Trophoblast cell (in vitro differentiated cells and primary cell): Measurements from ENCODE around the gene SMARCD1.

Experiments used
- DNase-seq, 2 donors: peaks; one replicate each; pipeline ENCODE4 v3.0.0-alpha.2; 2016
- H2AFZ ChIP-seq: 2 replicates; pipeline ENCODE4 v1.6.1; 2013; ENCODE audit warnings: low read length, moderate library complexity, mild to moderate bottlenecking; ENCODE audit not compliant: insufficient read depth, poor library complexity
- H2AK5ac ChIP-seq: 2 replicates; pipeline ENCODE4 v1.6.1; 2013; ENCODE audit warnings: mild to moderate bottlenecking, low read length
- H2BK120ac ChIP-seq: 2 replicates; pipeline ENCODE4 v1.6.1; 2013; ENCODE audit warnings: low read length, mild to moderate bottlenecking, moderate library complexity; ENCODE audit not compliant: insufficient read depth, poor library complexity
- H2BK12ac ChIP-seq: 2 replicates; pipeline ENCODE4 v1.6.1; 2013; ENCODE audit warnings: mild to moderate bottlenecking, low read length, moderate library complexity
- H2BK5ac ChIP-seq: 2 replicates; pipeline ENCODE4 v1.6.1; 2013; ENCODE audit warnings: low read length, low read depth, moderate library complexity, mild to moderate bottlenecking; ENCODE audit not compliant: poor library complexity
- H3K14ac ChIP-seq: 2 replicates; pipeline ENCODE4 v1.6.1; 2013; ENCODE audit warnings: mild to moderate bottlenecking, low read length
- H3K18ac ChIP-seq: 2 replicates; pipeline ENCODE4 v1.6.1; 2013; ENCODE audit warnings: mild to moderate bottlenecking, low read length
- H3K23ac ChIP-seq: 2 replicates; pipeline ENCODE4 v1.6.1; 2013; ENCODE audit warnings: low read length
- H3K27ac ChIP-seq: 2 replicates; pipeline ENCODE4 v1.5.1; 2013; ENCODE audit warnings: low read depth, mild to moderate bottlenecking, inconsistent platforms, low read length, moderate library complexity
- H3K27me3 ChIP-seq: 2 replicates; pipeline ENCODE4 v1.6.1; 2013; ENCODE audit warnings: inconsistent platforms, mild to moderate bottlenecking, low read length, moderate library complexity; ENCODE audit not compliant: insufficient read depth
- H3K36me3 ChIP-seq, 2 experiments: 1 replicate in 1 of 2; 2 replicates in 1 of 2; pipeline ENCODE4 v1.6.1; 2013; ENCODE audit warnings: low read length in 2 of 2, mild to moderate bottlenecking in 2 of 2, moderate library complexity in 1 of 2; ENCODE audit not compliant: insufficient read depth in 2 of 2, control insufficient read depth in 1 of 2
- H3K4ac ChIP-seq: 2 replicates; pipeline ENCODE4 v1.6.1; 2013; ENCODE audit warnings: low read depth, mild to moderate bottlenecking, low read length, moderate library complexity
- H3K4me1 ChIP-seq, 2 experiments: 1 replicate in 1 of 2; 2 replicates in 1 of 2; pipeline ENCODE4 v1.6.1; 2013; ENCODE audit warnings: low read length in 2 of 2, mild to moderate bottlenecking in 2 of 2, moderate library complexity in 1 of 2; ENCODE audit not compliant: insufficient read depth in 2 of 2, control insufficient read depth in 1 of 2
- H3K4me2 ChIP-seq: 2 replicates; pipeline ENCODE4 v1.6.1; 2013; ENCODE audit warnings: inconsistent platforms, mild to moderate bottlenecking, low read length, moderate library complexity
- H3K4me3 ChIP-seq: 2 replicates; pipeline ENCODE4 v1.5.1; 2013; ENCODE audit warnings: mild to moderate bottlenecking, low read depth, low read length, inconsistent platforms
- H3K79me1 ChIP-seq: one replicate; pipeline ENCODE4 v1.6.1; 2013; ENCODE audit warnings: low read length
- H3K79me2 ChIP-seq: 2 replicates; pipeline ENCODE4 v1.6.1; 2013; ENCODE audit warnings: low read length, mild to moderate bottlenecking; ENCODE audit not compliant: control insufficient read depth, insufficient read depth, poor library complexity
- H3K9ac ChIP-seq: 2 replicates; pipeline ENCODE4 v1.6.1; 2013; ENCODE audit warnings: mild to moderate bottlenecking, low read length
- H3K9me3 ChIP-seq: 2 replicates; pipeline ENCODE4 v1.6.1; 2013; ENCODE audit warnings: low read depth, mild to moderate bottlenecking, control low read depth, inconsistent platforms, low read length; ENCODE audit not compliant: insufficient read depth
- H4K12ac ChIP-seq: 2 replicates; pipeline ENCODE4 v1.6.1; 2013; ENCODE audit warnings: low read depth, mild to moderate bottlenecking, low read length, moderate library complexity
- H4K8ac ChIP-seq: 2 replicates; pipeline ENCODE4 v1.6.1; 2013; ENCODE audit warnings: low read depth, mild to moderate bottlenecking, low read length, moderate library complexity
- H4K91ac ChIP-seq: one replicate; pipeline ENCODE4 v1.6.1; 2013; ENCODE audit warnings: low read depth, mild to moderate bottlenecking, low read length, moderate library complexity
- WGBS: extraction: QIAGEN DNeasy Blood & Tissue Kit; methylation state at CpG from one replicate; pipeline ENCODE4 v1.1.7; 2013; ENCODE audit warnings: missing lambda C conversion rate; ENCODE audit not compliant: insufficient read length, insufficient coverage; ENCODE audit errors: extremely low coverage; 5-methylcytosine and 5-hydroxymethylcytosine counted together

Gene SMARCD1

GRCh38 chr12:50075808-50076170 is 9.4 kb upstream of the SMARCD1 start:
- no peak overlapping the region for H3K23ac ChIP-seq
- H2AFZ ChIP-seq = no peak overlapping the region
- H3K27ac ChIP-seq = no peak overlapping the region
- H2BK120ac ChIP-seq = no peak overlapping the region
- no peak overlapping the region for H3K9ac ChIP-seq
- H3K79me2 ChIP-seq = no peaks in the 10 kb centered on the region
- H3K4ac ChIP-seq = no peak overlapping the region
- H3K79me1 ChIP-seq = no peaks in the 10 kb centered on the region
- H2BK12ac ChIP-seq = no peak overlapping the region
- H3K4me2 ChIP-seq = no peak overlapping the region
- H3K9me3 ChIP-seq = no peaks in the 10 kb centered on the region
- no peak overlapping the region for H4K91ac ChIP-seq
- H3K36me3 ChIP-seq = no peaks in the 10 kb centered on the region
- H3K14ac ChIP-seq = no peak overlapping the region
- peaks cover 2% of the 10 kb centered on the region in 2 experiments for H3K4me1 ChIP-seq
- no peaks in the 10 kb centered on the region for H3K27me3 ChIP-seq
- no peak overlapping the region for H4K12ac ChIP-seq
- DNase-seq = no peak
- H4K8ac ChIP-seq = no peak overlapping the region
- no peak overlapping the region for H2BK5ac ChIP-seq
- H2AK5ac ChIP-seq = no peak overlapping the region
- H3K4me3 ChIP-seq = no peak overlapping the region
- no peak overlapping the region for H3K18ac ChIP-seq
- no CpG with 5 or more reads among the region's 1 CpG for WGBS

GRCh38 chr12:50077099-50077498 is 8.0 kb upstream of the SMARCD1 start:
- H3K36me3 ChIP-seq = no peaks in the 10 kb centered on the region
- no peaks in the 10 kb centered on the region for H3K79me1 ChIP-seq
- no peak overlapping the region for H3K9ac ChIP-seq
- H3K27me3 ChIP-seq = no peaks in the 10 kb centered on the region
- no peak overlapping the region for H2BK120ac ChIP-seq
- H2AK5ac ChIP-seq = no peak overlapping the region
- no peak overlapping the region for H3K4ac ChIP-seq
- no peak overlapping the region for H3K4me2 ChIP-seq
- H3K27ac ChIP-seq = no peak overlapping the region
- no peak overlapping the region for H2AFZ ChIP-seq
- peaks cover 2% of the 10 kb centered on the region for H3K9me3 ChIP-seq
- no peak overlapping the region for H3K14ac ChIP-seq
- no peak overlapping the region for H2BK12ac ChIP-seq
- no peak overlapping the region for H3K23ac ChIP-seq
- WGBS = no CpG with 5 or more reads among the region's 12 CpGs
- H3K18ac ChIP-seq = no peak overlapping the region
- H3K79me2 ChIP-seq = no peaks in the 10 kb centered on the region
- DNase-seq = no peak
- no peak overlapping the region for H4K8ac ChIP-seq
- no peak overlapping the region for H2BK5ac ChIP-seq
- no peak overlapping the region for H3K4me3 ChIP-seq
- H3K4me1 ChIP-seq = peaks cover 2% of the 10 kb centered on the region in 2 experiments
- no peak overlapping the region for H4K12ac ChIP-seq
- no peak overlapping the region for H4K91ac ChIP-seq

GRCh38 chr12:50078281-50078680 is 6.9 kb upstream of the SMARCD1 start:
- no peak overlapping the region for H3K27ac ChIP-seq
- no peak overlapping the region for H3K14ac ChIP-seq
- DNase-seq = no peak
- peaks cover 0 to 2% of the 10 kb centered on the region in 2 experiments for H3K4me1 ChIP-seq
- H2AK5ac ChIP-seq = no peak overlapping the region
- no peak overlapping the region for H3K18ac ChIP-seq
- H4K12ac ChIP-seq = no peak overlapping the region
- no peak overlapping the region for H3K23ac ChIP-seq
- H3K79me1 ChIP-seq = no peaks in the 10 kb centered on the region
- H3K9ac ChIP-seq = no peak overlapping the region
- H3K36me3 ChIP-seq = no peaks in the 10 kb centered on the region
- H3K79me2 ChIP-seq = no peaks in the 10 kb centered on the region
- H2BK5ac ChIP-seq = no peak overlapping the region
- no peaks in the 10 kb centered on the region for H3K27me3 ChIP-seq
- H2BK120ac ChIP-seq = no peak overlapping the region
- H4K8ac ChIP-seq = no peak overlapping the region
- peaks cover 2% of the 10 kb centered on the region for H3K9me3 ChIP-seq
- no peak overlapping the region for H4K91ac ChIP-seq
- no peak overlapping the region for H2BK12ac ChIP-seq
- no peak overlapping the region for H3K4me3 ChIP-seq
- no peak overlapping the region for H3K4ac ChIP-seq
- no CpG with 5 or more reads among the region's 10 CpGs for WGBS
- H2AFZ ChIP-seq = no peak overlapping the region
- no peak overlapping the region for H3K4me2 ChIP-seq

- Histone ChIP-seq H3K9me3 (peaks cover 2% of the 10 kb centered on the region), H3K4ac (no peak overlapping the region), H3K27me3 (no peaks in the 10 kb centered on the region), H3K27ac (no peak overlapping the region), H4K8ac (no peak overlapping the region), H3K14ac (no peak overlapping the region), H2AK5ac (no peak overlapping the region), H2BK12ac (no peak overlapping the region), H3K79me1 (no peaks in the 10 kb centered on the region), H3K4me2 (no peak overlapping the region), H3K4me3 (no peak overlapping the region), H3K18ac (no peak overlapping the region), H3K9ac (no peak overlapping the region), H3K79me2 (no peaks in the 10 kb centered on the region), H2BK120ac (no peak overlapping the region), H3K4me1 (peaks cover 2% of the 10 kb centered on the region in 2 experiments), H3K23ac (no peak overlapping the region), H4K12ac (no peak overlapping the region), H3K36me3 (no peaks in the 10 kb centered on the region), H2BK5ac (no peak overlapping the region), H2AFZ (no peak overlapping the region), H4K91ac (no peak overlapping the region)
- no CpG with 5 or more reads among the region's 5 CpGs for WGBS
- DNase-seq = no peak
Observed at GRCh38 chr12:50079771-50080170, 5.4 kb upstream of the SMARCD1 start.
